Right kidney (tissue), 1 donor: ENCODE measurements around the gene TNFAIP2.
A peak's percentile ranks its signal among the peaks of the same experiment; 100 is the strongest.

Source experiments
- DNase-seq: peaks from one replicate; pipeline ENCODE4 v3.0.0-alpha.2; 2016

Gene TNFAIP2

DNA sequence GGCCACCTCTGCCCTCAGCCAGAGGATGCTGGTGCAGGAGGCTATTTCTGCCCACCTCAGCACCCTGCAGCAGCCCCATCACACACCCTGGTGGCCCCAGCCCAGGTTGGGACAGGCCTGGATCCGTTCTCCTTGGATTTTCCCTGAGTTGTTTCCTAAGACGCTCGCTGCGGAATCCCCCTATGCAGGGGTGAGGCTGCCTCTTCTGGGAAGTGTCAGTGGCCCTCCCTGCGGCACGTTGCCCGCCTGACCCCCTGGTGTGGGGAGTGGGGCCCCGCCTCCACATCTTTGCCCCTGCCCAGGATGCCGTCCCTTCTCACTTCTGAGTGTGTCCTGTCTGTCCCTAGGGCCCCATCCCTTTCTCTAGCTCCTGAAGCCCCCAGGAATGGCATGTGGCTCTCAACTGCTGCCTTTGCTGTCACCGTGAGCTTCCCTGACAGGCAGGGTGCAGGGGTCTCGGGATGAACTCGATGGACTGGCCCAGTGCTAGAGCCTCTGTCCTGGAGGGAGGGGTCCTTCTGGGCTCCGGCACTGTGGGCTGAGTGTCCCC is 29.3 kb upstream of the TNFAIP2 start:
- DNase-seq: no peak

DNA sequence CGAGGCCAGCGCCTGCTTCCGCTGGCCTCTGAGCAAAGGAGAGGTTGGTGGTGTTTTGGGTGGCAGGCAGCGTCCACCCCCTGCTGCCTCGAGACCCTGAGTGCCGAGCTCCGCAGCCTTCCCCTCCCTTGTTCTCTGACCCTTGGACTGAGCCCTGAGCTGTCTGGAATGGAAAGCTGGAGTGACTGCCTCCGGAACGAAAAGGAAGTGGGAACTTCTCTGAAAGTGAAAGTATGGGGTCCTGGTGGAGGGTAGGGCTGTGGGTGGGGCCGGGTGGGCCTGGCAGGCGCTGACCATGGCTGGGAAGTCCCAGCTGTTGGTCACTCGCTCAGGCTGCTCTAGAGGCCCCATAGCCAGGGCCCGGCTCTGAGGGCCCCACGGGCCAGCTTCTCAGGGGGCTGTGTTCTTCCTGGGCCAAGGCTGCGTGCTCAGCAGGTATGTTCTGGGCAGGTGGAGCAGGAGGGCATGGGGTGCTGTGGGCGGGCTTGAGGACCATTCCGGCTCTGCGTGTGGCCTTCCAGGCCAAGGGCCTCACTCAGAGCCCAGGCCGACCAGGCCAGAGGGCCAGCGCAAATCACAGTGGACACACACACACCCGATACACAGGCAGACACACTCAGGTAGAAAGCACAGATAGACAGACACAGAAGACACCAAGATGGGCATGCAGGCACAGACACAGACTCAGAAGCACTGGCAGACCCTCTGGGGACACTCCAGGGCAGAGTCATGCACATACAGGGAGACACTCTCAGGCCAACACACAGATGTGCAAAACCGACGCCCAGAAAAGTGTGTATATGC is 28.7 kb upstream of the TNFAIP2 start, which contains the start of gene EXOC3L4:
Gene EXOC3L4 (plus strand): TSS at position 320 of the 804 bp plus-strand sequence. CDS start 5,495 bp downstream, outside the sequence.
- no peak for DNase-seq

DNA sequence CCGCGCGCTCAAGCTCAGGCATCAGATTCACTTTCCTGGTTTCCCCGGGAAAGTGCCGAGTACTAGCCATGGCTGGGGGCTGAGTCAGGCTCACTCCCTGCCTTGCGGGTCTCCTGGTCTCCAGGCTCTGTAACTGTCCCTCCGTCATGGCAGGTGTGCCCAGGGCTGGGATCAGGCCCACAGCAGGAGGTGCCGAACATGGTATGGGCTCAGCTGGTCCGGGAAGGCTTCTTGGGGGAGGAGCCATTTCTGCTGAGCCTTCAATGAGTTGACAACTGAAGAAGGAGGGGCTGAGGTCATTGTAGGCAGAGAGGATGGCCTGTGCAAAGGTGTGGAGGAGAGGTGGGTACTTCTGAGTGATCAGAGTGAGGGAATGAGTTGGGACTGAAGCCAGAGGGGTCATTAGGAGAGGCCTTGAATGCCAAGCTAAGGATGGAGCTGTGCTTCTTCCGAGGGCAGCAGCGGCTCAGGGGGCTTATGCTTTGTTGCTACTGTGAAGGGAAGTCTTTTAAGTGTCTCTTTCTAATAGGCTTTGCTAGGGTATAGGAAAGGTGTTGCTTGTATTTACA is 28.0 kb upstream of the TNFAIP2 start:
- DNase-seq: no peak

- DNase-seq: no peak
Measured at GRCh38 chr14:103096387-103096786, 26.9 kb upstream of the TNFAIP2 start.

DNA sequence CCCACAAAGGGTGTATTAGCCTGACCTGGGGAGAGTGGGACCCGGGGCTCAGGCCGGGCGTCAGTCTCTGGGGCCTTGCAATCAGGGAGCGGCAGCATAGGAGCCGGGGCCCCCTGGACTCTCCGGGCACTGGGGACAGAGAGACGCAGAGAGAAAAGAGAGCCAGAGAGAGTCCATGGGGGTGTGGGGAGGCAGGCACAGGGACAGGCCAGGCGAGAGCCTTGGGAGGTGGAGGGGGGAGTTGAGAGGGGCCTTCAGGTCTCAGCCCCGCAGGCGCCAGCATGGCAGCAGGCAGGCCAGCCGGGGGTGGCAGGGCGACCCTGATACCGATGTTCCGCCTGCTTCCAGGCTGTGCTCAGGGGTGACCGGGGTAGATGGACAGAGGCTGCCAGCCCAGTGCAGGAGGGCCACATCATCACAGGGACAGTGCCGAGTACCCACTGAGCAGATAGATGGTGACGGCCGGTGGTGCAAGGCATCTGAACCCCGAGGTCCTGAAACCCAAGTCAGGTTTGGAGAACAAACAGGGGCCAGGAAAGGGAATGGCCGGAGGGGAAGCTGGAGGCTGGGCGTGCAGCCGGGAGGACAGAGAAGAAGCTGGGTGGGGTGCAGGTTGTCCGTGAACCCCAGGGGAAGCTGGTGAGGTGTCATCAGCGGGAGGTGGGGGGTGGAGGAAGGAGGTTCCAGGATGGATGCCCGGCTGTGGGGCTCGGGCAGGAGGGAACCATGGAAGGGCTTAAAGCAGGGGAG is 25.8 kb upstream of the TNFAIP2 start:
- DNase-seq: no peak

GRCh38 chr14:103097994-103098957 is 25.0 kb upstream of the TNFAIP2 start:
- DNase-seq: no peak

GRCh38 chr14:103099081-103099732 is 24.1 kb upstream of the TNFAIP2 start:
- DNase-seq: no peak

DNA sequence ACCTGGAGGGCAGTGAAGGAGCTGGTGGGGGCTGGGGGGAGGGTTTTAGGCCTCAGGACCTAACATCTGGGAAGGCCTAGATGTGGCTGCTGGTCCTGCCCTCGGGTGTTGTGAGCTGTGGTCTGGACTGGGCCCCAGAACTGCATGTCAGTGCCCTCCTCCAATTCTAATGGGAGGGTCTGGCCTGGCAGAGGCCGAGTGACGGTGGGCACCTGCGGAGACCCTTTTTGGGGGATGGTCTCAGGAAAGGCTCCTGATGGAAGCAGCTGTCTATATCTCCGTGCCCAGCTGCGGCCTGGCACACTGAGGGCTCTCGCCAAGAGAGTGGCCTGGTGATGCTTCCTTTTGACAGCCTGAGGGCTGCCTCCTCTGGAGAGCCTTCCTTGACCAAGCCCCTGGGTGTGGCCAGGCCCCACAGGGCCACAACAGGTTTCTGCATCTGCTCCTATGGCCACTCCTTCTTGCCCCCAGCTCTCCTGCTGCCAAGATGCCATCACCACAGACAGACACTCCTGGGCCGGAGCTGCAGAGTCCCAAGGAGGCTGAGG is 23.5 kb upstream of the TNFAIP2 start:
- no peak for DNase-seq

DNA sequence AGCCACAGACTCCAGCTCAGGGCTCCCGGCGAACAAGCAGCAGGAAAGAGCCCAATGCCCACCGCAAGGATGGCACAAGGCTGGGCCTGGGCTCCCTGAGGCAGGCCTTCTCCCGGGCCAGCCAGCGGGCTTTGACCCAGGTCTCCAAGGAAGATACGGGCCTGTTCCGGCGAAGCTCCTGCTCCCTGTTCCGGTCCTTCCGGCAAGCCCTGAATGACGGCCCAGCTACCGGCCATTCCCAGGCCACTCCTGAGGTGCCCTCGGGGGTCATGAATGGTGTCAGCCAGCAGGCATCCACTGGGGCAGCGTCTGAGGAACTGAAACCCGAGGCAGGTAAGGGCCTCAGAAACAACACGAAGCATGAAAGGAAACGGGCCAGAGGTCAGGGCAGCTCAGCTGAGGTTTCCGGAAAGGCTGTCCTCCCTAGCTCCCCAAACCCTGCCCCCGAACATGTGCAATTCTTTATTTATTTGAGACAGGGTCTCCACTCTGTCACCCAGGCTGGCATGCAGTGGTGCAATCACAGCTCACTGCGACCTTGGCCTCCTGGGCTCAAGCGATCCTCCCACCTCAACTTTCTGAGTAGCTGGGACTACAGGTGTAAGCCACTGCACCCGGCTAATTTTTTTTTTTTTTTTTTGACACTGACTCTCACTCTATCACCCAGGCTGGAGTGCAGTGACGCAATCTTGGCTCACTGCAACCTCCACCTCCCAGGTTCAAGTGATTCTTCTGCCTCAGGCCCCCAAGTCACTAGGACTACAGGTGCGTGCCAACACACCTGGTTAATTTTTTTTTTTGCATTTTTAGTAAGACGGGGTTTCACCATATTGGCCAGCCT is 22.8 kb upstream of the TNFAIP2 start:
- DNase-seq: no peak

- DNase-seq: no peak
Measured at GRCh38 chr14:103101257-103101962, 21.9 kb upstream of the TNFAIP2 start.

- peak; percentile 68 for DNase-seq
Measured at GRCh38 chr14:103101963-103102688, 21.1 kb upstream of the TNFAIP2 start.

GRCh38 chr14:103102689-103103260 is 20.5 kb upstream of the TNFAIP2 start:
- DNase-seq: no peak

- peak; percentile 75 for DNase-seq
Measured at GRCh38 chr14:103103461-103104388, 19.5 kb upstream of the TNFAIP2 start.

DNA sequence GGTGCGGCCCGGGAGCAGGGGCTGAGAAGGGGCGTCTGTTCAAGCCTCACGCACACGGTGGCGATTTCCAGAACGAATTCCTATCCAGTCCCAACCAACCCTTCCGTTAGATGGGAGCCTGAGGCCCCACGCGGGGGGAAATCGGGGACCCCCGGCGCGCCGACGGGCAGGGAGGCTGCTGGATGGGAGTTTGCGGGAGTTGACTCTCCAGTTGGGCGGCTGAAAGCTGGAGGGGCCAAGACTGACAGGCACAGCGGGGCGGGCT is 18.9 kb upstream of the TNFAIP2 start:
- no peak for DNase-seq

GRCh38 chr14:103104654-103105452 is 18.4 kb upstream of the TNFAIP2 start:
- peak; percentile 87 for DNase-seq

- no peak for DNase-seq
Measured at GRCh38 chr14:103105580-103106150, 17.6 kb upstream of the TNFAIP2 start.
